Adrenal gland (tissue), 12 donors: ENCODE measurements around the gene ACR. TPM values are rescaled to one million over a fixed set of nuclear protein-coding genes. Genes with fewer than 3 reads are reported as not detected.

ENCODE experiments used
- DNase-seq, 7 donors: peaks; one replicate each; pipeline ENCODE4 v3.0.0-alpha.2; 2019 to 2020
- H3K27ac ChIP-seq, 5 donors: fragments of 200-600 bp; sonication (generic) in 4 of 5; 1 replicate in 3 of 5; 2 replicates in 2 of 5; pipeline versions ENCODE4 v1.5.1 to v1.8.0; 2016 to 2020; ENCODE audit warnings: mild to moderate bottlenecking in 1 of 5
- H3K27me3 ChIP-seq: fragments of 200-600 bp; 2 replicates; pipeline ENCODE4 v1.8.0; 2021
- H3K36me3 ChIP-seq, 2 donors: fragments of 200-600 bp; replicated peaks in 1 of 2; 1 replicate in 1 of 2; 2 replicates in 1 of 2; pipeline versions ENCODE4 v1.5.1 to v1.8.0; 2018 to 2022
- H3K4me1 ChIP-seq, 2 donors: fragments of 200-600 bp; replicated peaks in 1 of 2; 1 replicate in 1 of 2; 2 replicates in 1 of 2; pipeline versions ENCODE4 v1.5.1 to v1.8.0; 2018 to 2021
- H3K4me3 ChIP-seq, 4 donors: fragments of 200-600 bp; sonication (generic) in 3 of 4; one replicate each; pipeline ENCODE4 v1.5.1; 2016 to 2018
- H3K9me3 ChIP-seq, 3 donors: fragments of 200-600 bp; sonication (generic) in 1 of 3; replicated peaks in 1 of 3; 1 replicate in 2 of 3; 2 replicates in 1 of 3; pipeline versions ENCODE4 v1.5.1 to v1.8.0; 2016 to 2021
- POLR2A ChIP-seq, 2 donors: fragments of 450-650 bp; IDR thresholded peaks; one replicate each; pipeline ENCODE4 v1.6.1; 2017; ENCODE audit warnings: antibody characterized with exemption in 2 of 2, mild to moderate bottlenecking in 2 of 2, moderate library complexity in 1 of 2
- WGBS, 4 donors: extraction: QIAGEN DNeasy Blood & Tissue Kit in 2 of 4; methylation state at CpG; one replicate each; pipeline versions ENCODE4 v1.1.5 to v1.1.7; 2013 to 2017; 5-methylcytosine and 5-hydroxymethylcytosine counted together
- intact Hi-C, 2 donors: fragments of 100-400 bp; cut with DNase I; formaldehyde crosslinking; loops; one replicate each; pipeline versions ENCODE4 v1.14.1 to v1.15.0; 2022 to 2023
- polyA plus RNA-seq, 3 donors: library from polyadenylated mRNA; stranded (reverse); fragments of 200-250 nt in 2 of 3; fragments of 350-450 nt in 1 of 3; fragmentation: Illumina TruSeq in 1 of 3; extraction: RNeasy Lipid Tissue Mini Kit (QIAGEN cat#74804) in 1 of 3; gene quantifications; one replicate each; pipeline ENCODE4 v1.2.3, GENCODE V29; 2013 to 2014
- total RNA-seq, 9 donors: library from RNA; depleted of rRNA in 4 of 9; stranded (reverse); fragments of >200 nt in 4 of 9; fragments of 120-200 nt in 1 of 9; fragmentation: NEBNext Ultra II Directional in 1 of 9; extraction: Animal tissue kit (Norgen Biotek cat#: 25700) in 1 of 9; gene quantifications; one replicate each; pipeline versions ENCODE4 v1.1.0 to v1.2.4, GENCODE V29; 2013 to 2023
- TF ChIP-seq, protein P1 (sequence below), 6 experiments: fragments of 450-650 bp in 4 of 6; fragments of 200-600 bp in 2 of 6; sonication (generic) in 1 of 6; IDR thresholded peaks; 1 replicate in 5 of 6; 2 replicates in 1 of 6; pipeline versions ENCODE4 v1.5.1 to v1.8.0; 2016 to 2021; ENCODE audit warnings: antibody characterized with exemption in 6 of 6, mild to moderate bottlenecking in 2 of 6, moderate library complexity in 1 of 6
- donor health status: healthy with polysubstance abuse.
- donor health status: Bipolar disorder and iron deficiency.
- donor health status: DM: yes; HTN: yes; CAD: no.
- donor health status: DM: no; HTN: no; CAD: no.
- donor health status: DM: no; HTN: no; CAD: no.
- donor health status: DM: yes; HTN: yes; CAD: no.

Gene ACR
- total and polyA plus RNA-seq, 12 donors, result 0.13 to 1.5 (median 0.53) TPM; not detected in 4

DNA sequence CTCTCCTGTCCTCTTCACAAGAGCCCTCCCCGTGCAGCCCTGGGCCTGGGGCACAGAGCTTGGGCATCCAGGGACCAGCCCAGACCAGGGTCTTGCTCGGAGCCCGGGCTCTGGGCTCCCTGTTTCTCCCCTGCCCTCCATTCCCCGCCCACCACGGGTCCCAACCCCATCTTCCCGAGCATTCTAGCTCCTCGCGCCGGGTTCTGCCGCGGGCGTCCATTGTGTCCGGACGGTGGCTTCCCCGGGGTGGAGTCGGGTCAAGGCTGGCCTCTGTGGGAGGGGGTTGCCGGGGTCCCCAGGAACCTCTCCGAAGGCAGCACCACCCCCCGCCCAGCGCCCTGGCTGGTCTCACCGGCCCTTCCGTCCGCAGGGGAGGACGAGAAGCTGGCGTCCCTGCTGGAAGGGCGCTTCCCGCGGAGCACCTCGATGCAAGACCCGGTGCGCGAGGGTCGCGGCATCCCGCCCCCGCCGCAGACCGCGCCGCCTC is 18.1 kb upstream of the ACR start:
- Histone ChIP-seq H3K4me1 (no peaks in the 10 kb centered on the region), H3K27ac (no peak overlapping the region), H3K9me3 (no peaks in the 10 kb centered on the region), H3K36me3 (peaks cover 0 to 4% of the 10 kb centered on the region in 2 donors), H3K4me3 (no peak overlapping the region), H3K27me3 (peaks cover 8% of the 10 kb centered on the region)
- 36 to 59% (median 42%) methylated on average over 5 to 40 of the region's 40 CpGs for WGBS, 4 donors
- TF ChIP-seq POLR2A (IDR thresholded peaks at IDR 0.05), result no peak
- DNase-seq, result no peak
- intact Hi-C loops, result no loop called here

DNA sequence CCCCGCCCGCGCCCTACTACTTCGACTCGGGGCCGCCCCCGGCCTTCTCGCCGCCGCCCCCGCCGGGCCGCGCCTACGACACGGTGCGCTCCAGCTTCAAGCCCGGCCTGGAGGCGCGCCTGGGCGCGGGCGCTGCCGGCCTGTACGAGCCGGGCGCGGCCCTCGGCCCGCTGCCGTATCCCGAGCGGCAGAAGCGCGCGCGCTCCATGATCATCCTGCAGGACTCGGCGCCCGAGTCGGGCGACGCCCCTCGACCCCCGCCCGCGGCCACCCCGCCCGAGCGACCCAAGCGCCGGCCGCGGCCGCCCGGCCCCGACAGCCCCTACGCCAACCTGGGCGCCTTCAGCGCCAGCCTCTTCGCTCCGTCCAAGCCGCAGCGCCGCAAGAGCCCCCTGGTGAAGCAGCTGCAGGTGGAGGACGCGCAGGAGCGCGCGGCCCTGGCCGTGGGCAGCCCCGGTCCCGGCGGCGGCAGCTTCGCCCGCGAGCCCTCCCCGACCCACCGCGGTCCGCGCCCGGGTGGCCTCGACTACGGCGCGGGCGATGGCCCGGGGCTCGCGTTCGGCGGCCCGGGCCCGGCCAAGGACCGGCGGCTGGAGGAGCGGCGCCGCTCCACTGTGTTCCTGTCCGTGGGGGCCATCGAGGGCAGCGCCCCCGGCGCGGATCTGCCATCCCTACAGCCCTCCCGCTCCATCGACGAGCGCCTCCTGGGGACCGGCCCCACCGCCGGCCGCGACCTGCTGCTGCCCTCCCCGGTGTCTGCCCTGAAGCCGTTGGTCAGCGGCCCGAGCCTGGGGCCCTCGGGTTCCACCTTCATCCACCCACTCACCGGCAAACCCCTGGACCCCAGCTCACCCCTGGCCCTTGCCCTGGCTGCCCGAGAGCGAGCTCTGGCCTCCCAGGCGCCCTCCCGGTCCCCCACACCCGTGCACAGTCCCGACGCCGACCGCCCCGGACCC is 17.4 kb upstream of the ACR start:
- TF ChIP-seq, protein P1, sequence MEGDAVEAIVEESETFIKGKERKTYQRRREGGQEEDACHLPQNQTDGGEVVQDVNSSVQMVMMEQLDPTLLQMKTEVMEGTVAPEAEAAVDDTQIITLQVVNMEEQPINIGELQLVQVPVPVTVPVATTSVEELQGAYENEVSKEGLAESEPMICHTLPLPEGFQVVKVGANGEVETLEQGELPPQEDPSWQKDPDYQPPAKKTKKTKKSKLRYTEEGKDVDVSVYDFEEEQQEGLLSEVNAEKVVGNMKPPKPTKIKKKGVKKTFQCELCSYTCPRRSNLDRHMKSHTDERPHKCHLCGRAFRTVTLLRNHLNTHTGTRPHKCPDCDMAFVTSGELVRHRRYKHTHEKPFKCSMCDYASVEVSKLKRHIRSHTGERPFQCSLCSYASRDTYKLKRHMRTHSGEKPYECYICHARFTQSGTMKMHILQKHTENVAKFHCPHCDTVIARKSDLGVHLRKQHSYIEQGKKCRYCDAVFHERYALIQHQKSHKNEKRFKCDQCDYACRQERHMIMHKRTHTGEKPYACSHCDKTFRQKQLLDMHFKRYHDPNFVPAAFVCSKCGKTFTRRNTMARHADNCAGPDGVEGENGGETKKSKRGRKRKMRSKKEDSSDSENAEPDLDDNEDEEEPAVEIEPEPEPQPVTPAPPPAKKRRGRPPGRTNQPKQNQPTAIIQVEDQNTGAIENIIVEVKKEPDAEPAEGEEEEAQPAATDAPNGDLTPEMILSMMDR (IDR thresholded peaks at IDR 0.05), result no peak
- no peak for TF ChIP-seq POLR2A (IDR thresholded peaks at IDR 0.05)
- no peak for DNase-seq
- peaks cover 0 to 7% of the 10 kb centered on the region in 2 donors for H3K36me3 ChIP-seq
- no peaks in the 10 kb centered on the region for H3K9me3 ChIP-seq
- no peaks in the 10 kb centered on the region for H3K4me1 ChIP-seq
- 27 to 64% (median 44%) methylated on average over 16 to 132 of the region's 132 CpGs for WGBS, 4 donors
- peaks cover 8% of the 10 kb centered on the region for H3K27me3 ChIP-seq
- no peak overlapping the region for H3K27ac ChIP-seq
- intact Hi-C loops, result no loop called here
- no peak overlapping the region for H3K4me3 ChIP-seq

DNA sequence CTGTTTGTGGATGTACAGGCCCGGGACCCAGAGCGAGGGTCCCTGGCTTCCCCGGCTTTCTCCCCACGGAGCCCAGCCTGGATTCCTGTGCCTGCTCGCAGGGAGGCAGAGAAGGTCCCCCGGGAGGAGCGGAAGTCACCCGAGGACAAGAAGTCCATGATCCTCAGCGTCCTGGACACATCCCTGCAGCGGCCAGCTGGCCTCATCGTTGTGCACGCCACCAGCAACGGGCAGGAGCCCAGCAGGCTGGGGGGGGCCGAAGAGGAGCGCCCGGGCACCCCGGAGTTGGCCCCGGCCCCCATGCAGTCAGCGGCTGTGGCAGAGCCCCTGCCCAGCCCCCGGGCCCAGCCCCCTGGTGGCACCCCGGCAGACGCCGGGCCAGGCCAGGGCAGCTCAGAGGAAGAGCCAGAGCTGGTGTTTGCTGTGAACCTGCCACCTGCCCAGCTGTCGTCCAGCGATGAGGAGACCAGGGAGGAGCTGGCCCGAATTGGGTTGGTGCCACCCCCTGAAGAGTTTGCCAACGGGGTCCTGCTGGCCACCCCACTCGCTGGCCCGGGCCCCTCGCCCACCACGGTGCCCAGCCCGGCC is 16.7 kb upstream of the ACR start:
- WGBS, 4 donors, result 75 to 90% (median 81%) methylated on average over 7 to 32 of the region's 32 CpGs; no CpG with 5 or more reads in 1 of the 4 donors
- Histone ChIP-seq H3K27ac (no peak overlapping the region), H3K4me1 (no peaks in the 10 kb centered on the region), H3K4me3 (no peak overlapping the region), H3K9me3 (no peaks in the 10 kb centered on the region), H3K27me3 (peaks cover 8% of the 10 kb centered on the region), H3K36me3 (peaks cover 0 to 7% of the 10 kb centered on the region in 2 donors)
- TF ChIP-seq, protein P1 (IDR thresholded peaks at IDR 0.05), result no peak
- TF ChIP-seq POLR2A (IDR thresholded peaks at IDR 0.05), result no peak
- no peak for DNase-seq
- intact Hi-C loops, result no loop called here

DNA sequence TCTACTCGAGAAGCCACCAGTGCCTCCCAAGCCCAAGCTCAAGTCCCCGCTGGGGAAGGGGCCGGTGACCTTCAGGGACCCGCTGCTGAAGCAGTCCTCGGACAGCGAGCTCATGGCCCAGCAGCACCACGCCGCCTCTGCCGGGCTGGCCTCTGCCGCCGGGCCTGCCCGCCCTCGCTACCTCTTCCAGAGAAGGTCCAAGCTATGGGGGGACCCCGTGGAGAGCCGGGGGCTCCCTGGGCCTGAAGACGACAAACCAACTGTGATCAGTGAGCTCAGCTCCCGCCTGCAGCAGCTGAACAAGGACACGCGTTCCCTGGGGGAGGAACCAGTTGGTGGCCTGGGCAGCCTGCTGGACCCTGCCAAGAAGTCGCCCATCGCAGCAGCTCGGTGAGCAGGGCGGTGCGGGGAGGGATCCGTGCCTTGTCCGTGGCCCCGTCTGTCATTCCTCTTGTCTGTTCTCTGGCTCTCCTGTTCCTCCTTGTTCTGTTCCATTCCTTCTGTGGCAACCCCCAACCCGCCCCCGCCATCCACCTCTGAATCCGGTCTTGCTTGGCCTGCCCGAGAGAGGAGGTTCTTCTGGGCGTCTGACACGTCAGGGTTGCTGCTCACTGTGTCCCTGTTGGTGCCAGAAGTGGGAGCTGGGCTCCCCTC is 15.8 kb upstream of the ACR start:
- WGBS, 4 donors, result 85 to 94% (median 91%) methylated on average over 14 to 33 of the region's 33 CpGs
- peaks cover 0 to 7% of the 10 kb centered on the region in 2 donors for H3K36me3 ChIP-seq
- peaks cover 8% of the 10 kb centered on the region for H3K27me3 ChIP-seq
- H3K4me3 ChIP-seq, result no peak overlapping the region
- intact Hi-C loops, result no loop called here
- no peak for DNase-seq
- no peaks in the 10 kb centered on the region for H3K4me1 ChIP-seq
- no peaks in the 10 kb centered on the region for H3K9me3 ChIP-seq
- H3K27ac ChIP-seq, result no peak overlapping the region
- TF ChIP-seq, protein P1 (IDR thresholded peaks at IDR 0.05), result no peak
- TF ChIP-seq POLR2A (IDR thresholded peaks at IDR 0.05), result no peak
